Measurements from ENCODE around the gene PNPLA6. TPM values are rescaled to one million over a fixed set of nuclear protein-coding genes. Genes with fewer than 3 reads are reported as not detected.

PNPLA6 gene
- total RNA-seq, 1 donor from 2014 or later: 47.4 TPM

DNA sequence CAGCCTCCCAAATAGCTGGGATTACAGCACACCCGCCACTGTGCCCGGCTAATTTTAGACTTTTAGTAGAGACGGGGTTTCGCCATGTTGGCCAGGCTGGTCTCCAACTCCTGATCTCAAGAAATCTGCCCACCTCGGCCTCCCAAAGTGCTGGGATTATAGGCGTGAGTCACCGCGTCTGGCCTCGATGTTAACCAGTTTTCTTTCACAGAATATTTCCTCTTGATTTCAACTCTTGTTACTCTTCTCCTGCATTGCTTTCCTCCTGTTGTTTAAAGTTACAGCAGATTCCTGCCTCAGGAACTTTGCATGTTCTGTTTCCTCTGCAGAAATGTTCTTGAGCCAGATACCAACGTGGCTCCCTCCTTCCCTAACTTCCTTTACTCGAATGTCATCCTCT lies 43.0 kb upstream of the PNPLA6 start:
- Histone ChIP-seq H3K36me3 (no peaks in the 10 kb centered on the region), H3K4me1 (peaks cover 6% of the 10 kb centered on the region), H3K9me3 (no peaks in the 10 kb centered on the region), H3K27ac (no peak overlapping the region), H3K27me3 (no peaks in the 10 kb centered on the region), H3K4me3 (no peak overlapping the region)
- intact Hi-C loops (cut with DNase I): no loop called here
- TF ChIP-seq POLR2A (IDR thresholded peaks at IDR 0.05): no peak
- TF ChIP-seq, protein P1, sequence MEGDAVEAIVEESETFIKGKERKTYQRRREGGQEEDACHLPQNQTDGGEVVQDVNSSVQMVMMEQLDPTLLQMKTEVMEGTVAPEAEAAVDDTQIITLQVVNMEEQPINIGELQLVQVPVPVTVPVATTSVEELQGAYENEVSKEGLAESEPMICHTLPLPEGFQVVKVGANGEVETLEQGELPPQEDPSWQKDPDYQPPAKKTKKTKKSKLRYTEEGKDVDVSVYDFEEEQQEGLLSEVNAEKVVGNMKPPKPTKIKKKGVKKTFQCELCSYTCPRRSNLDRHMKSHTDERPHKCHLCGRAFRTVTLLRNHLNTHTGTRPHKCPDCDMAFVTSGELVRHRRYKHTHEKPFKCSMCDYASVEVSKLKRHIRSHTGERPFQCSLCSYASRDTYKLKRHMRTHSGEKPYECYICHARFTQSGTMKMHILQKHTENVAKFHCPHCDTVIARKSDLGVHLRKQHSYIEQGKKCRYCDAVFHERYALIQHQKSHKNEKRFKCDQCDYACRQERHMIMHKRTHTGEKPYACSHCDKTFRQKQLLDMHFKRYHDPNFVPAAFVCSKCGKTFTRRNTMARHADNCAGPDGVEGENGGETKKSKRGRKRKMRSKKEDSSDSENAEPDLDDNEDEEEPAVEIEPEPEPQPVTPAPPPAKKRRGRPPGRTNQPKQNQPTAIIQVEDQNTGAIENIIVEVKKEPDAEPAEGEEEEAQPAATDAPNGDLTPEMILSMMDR (IDR thresholded peaks at IDR 0.05): no peak
- TF ChIP-seq POLR2AphosphoS5 (IDR thresholded peaks at IDR 0.05; ENCODE audit: insufficient read depth in 1 of 2, low read depth in 1 of 2): no peak
- DNase-seq (ENCODE audit: extremely low spot score in 2 of 2): no peak

DNA sequence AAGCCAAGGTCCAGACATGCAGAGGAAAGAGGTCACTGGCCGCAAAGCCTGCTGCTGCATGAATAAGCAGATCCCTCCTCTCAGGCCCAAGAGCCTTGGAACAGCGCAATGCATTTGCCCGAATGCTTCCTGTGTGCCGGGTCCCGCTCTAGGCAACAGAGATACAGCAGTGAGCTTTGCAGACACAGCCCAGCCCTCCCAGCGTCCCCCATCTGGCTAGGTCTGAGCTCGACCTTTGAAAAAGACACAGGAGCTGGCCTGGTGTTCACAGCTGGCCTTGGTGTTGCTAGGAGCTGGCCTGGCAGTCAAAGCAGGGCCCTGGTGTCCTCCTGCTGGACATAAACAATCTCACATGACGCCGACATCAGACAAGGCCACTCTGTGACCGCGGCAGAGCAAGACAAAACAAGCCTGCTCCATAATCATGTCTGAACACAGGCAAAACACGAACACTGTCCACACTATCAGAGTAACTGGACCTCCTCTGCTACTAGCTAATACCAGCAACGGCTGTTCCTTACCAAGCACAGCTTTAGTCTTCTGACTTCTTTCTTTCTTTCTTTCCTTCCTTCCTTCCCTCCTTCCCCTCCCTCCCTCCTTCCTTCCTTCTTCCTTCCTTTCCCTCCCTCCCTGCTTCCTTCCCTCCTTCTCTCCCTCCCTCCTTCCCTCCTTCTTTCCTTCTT lies 41.0 kb upstream of the PNPLA6 start:
- Histone ChIP-seq H3K36me3 (no peaks in the 10 kb centered on the region), H3K27me3 (no peaks in the 10 kb centered on the region), H3K9me3 (no peaks in the 10 kb centered on the region), H3K27ac (no peak overlapping the region), H3K4me1 (no peaks in the 10 kb centered on the region), H3K4me3 (no peak overlapping the region)
- DNase-seq (ENCODE audit: extremely low spot score in 2 of 2): no peak
- intact Hi-C loops (cut with DNase I): no loop called here
- TF ChIP-seq, protein P1 (IDR thresholded peaks at IDR 0.05): no peak
- no peak for TF ChIP-seq POLR2A (IDR thresholded peaks at IDR 0.05)
- TF ChIP-seq POLR2AphosphoS5 (IDR thresholded peaks at IDR 0.05; ENCODE audit: insufficient read depth in 1 of 2, low read depth in 1 of 2): no peak

DNA sequence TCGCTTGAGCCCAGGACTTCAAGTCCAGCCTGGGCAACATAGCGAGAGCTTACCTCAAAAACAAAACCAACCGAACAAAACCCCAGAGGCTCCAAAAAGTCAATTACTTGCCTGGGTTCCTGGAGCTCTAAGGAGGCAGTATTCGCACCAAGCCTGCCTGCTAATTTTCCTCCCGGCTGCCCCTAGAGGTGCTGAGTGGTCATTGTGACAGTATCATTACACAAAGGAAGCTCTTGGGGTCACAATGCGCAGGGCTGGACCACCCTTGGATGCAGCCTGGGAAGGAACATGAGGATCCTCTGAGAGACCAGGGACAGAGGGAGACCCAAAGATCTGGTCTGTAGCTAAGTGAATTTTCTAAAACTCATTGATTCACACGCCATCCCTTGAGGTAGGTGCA lies 38.2 kb upstream of the PNPLA6 start:
- H3K27me3 ChIP-seq: no peaks in the 10 kb centered on the region
- H3K36me3 ChIP-seq: no peaks in the 10 kb centered on the region
- no peak for DNase-seq (ENCODE audit: extremely low spot score in 2 of 2)
- H3K4me3 ChIP-seq: no peak overlapping the region
- H3K4me1 ChIP-seq: peaks cover 11% of the 10 kb centered on the region
- intact Hi-C loops (cut with DNase I): no loop called here
- no peak for TF ChIP-seq POLR2A (IDR thresholded peaks at IDR 0.05)
- TF ChIP-seq, protein P1 (IDR thresholded peaks at IDR 0.05): no peak
- TF ChIP-seq POLR2AphosphoS5 (IDR thresholded peaks at IDR 0.05; ENCODE audit: insufficient read depth in 1 of 2, low read depth in 1 of 2): no peak
- no peaks in the 10 kb centered on the region for H3K9me3 ChIP-seq
- no peak overlapping the region for H3K27ac ChIP-seq

DNA sequence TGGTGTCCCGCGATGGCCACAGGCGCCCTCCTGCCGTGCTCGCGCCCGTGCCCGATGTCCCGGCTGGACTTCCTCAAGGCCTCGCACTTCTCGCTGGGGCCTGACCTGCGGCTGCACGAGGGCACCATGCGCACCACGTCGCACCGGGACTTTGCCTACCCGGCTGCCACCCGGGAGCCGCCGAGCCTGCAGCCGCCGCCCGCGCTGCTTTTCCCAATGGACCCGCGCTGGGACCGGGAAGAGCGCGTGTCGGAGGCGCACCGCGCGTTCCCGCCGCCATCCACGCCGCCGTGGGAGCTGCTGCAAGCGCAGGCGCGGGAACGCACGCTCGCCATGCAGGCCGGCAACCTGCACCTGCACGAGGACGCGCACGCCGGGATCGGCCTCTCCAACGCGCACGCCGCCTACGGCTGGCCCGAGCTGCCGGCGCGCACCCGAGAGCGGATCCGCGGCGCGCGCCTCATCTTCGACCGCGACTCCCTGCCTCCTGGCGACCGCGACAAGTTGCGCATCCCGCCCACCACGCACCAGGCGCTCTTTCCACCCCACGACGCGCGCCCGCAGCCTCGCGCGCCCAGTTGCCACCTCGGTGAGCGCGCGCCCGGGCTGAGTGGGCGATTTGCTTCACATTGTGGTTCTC lies 34.6 kb upstream of the PNPLA6 start:
- intact Hi-C loops (cut with DNase I): no loop called here
- Histone ChIP-seq H3K27ac (no peak overlapping the region), H3K36me3 (no peaks in the 10 kb centered on the region), H3K27me3 (no peaks in the 10 kb centered on the region), H3K4me3 (peak overlapping the region; percentile 32 to 49), H3K4me1 (peaks cover 20% of the 10 kb centered on the region), H3K9me3 (no peaks in the 10 kb centered on the region)
- TF ChIP-seq POLR2A (IDR thresholded peaks at IDR 0.05) (no peak), POLR2AphosphoS5 (IDR thresholded peaks at IDR 0.05; ENCODE audit: insufficient read depth in 1 of 2, low read depth in 1 of 2) (no peak)
- TF ChIP-seq, protein P1 (IDR thresholded peaks at IDR 0.05): no peak
- no peak for DNase-seq (ENCODE audit: extremely low spot score in 2 of 2)

DNA sequence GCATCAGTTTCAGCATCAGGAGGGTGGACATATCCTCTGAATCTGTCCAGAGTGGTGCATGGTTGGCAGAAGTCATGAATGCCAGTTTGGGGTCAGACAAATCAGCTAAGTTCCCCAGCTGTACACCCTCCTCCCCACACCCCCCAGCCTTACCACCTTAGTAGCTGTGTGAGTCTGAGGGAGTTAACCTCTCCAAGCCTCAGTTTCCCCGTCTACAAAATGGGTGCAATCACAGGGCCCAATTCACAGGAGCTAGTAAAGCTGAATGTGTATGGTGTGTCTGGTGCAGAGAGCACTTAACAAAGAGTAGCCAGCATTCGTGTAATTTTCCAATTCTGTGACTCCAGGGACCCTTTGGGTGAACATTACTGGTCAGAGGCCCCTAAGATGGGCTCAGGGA lies 33.0 kb upstream of the PNPLA6 start:
- no peak overlapping the region for H3K27ac ChIP-seq
- no peaks in the 10 kb centered on the region for H3K9me3 ChIP-seq
- no peak for DNase-seq (ENCODE audit: extremely low spot score in 2 of 2)
- intact Hi-C loops (cut with DNase I): no loop called here
- peaks cover 26% of the 10 kb centered on the region for H3K4me1 ChIP-seq
- TF ChIP-seq POLR2AphosphoS5 (IDR thresholded peaks at IDR 0.05; ENCODE audit: insufficient read depth in 1 of 2, low read depth in 1 of 2) (no peak), POLR2A (IDR thresholded peaks at IDR 0.05) (no peak)
- TF ChIP-seq, protein P1 (IDR thresholded peaks at IDR 0.05): no peak
- no peak overlapping the region for H3K4me3 ChIP-seq
- H3K36me3 ChIP-seq: no peaks in the 10 kb centered on the region
- no peaks in the 10 kb centered on the region for H3K27me3 ChIP-seq
